HepG2 (cell line): ENCODE results near the gene CSNK1G3. TPM values are rescaled to one million over a fixed set of nuclear protein-coding genes. Genes with fewer than 3 reads are reported as not detected.

ENCODE experiments used
- ATAC-seq: fragments of 200-7000 bp; cut with Tn5 transposase; 3 replicates; pipeline ENCODE4 v1.9.1; 2020; ENCODE audit warnings: mild to moderate bottlenecking, moderate library complexity
- BruUV-seq: library from RNA; stranded (reverse); fragments of 400-500 nt; replicated peaks from 2 replicates; lab custom pipeline; 2021; lab: Mats Ljungman, UMichigan
- CTCF ChIA-PET: fragments of 300-600 bp; formaldehyde crosslinking; extraction: SDS; loops from one replicate; lab custom pipeline; 2021; ENCODE audit warnings: low total read pairs, inconsistent platforms, low intra/inter-chr PET ratio; lab: Yijun Ruan, JAX
- POLR2A ChIA-PET: fragments of 350-600 bp; sonication (Branson Sonifier 250); formaldehyde crosslinking; loops from one replicate; lab custom pipeline; 2020; ENCODE audit warnings: antibody characterized with exemption, inconsistent platforms; lab: Yijun Ruan, JAX
- DNase-seq: peaks from one replicate; pipeline ENCODE4 v3.0.0-alpha.2; 2015; ENCODE audit warnings: low spot score
- FAIRE-seq: peaks from 3 replicates; lab custom pipeline; 2011; peaks lifted over from hg19 to GRCh38; lab: Jason Lieb, UNC
- H2AFZ ChIP-seq: one replicate; pipeline ENCODE4 v1.6.1; 2011; ENCODE audit warnings: low read length, inconsistent platforms
- H3K27ac ChIP-seq: fragments of 300-600 bp; 3 replicates; pipeline ENCODE4 v1.8.0; 2011; ENCODE audit warnings: mixed run types, mild to moderate bottlenecking, mixed read lengths, low read length, inconsistent platforms; ENCODE audit not compliant: insufficient read depth; ENCODE audit errors: extremely low read length
- H3K27me3 ChIP-seq, 2 experiments: fragments of 200-600 bp in 1 of 2; 2 replicates in 1 of 2; 3 replicates in 1 of 2; pipeline versions ENCODE4 v1.6.0 to v1.8.0; 2011; ENCODE audit warnings: low read length in 2 of 2, mild to moderate bottlenecking in 2 of 2, moderate library complexity in 2 of 2, inconsistent platforms in 1 of 2; ENCODE audit not compliant: insufficient read depth in 2 of 2, control insufficient read depth in 1 of 2
- H3K36me3 ChIP-seq, 2 experiments: fragments of 200-600 bp in 1 of 2; replicated peaks in 1 of 2; 2 replicates in 1 of 2; 3 replicates in 1 of 2; pipeline versions ENCODE4 v1.5.1 to v1.8.0; 2011; ENCODE audit warnings: low read length in 2 of 2, inconsistent platforms in 1 of 2; ENCODE audit not compliant: insufficient read depth in 2 of 2, control insufficient read depth in 1 of 2
- H3K4me1 ChIP-seq: 2 replicates; pipeline ENCODE4 v1.5.1; 2012; ENCODE audit warnings: low read length, inconsistent platforms; ENCODE audit not compliant: insufficient read depth
- H3K4me2 ChIP-seq: 2 replicates; pipeline ENCODE4 v1.6.0; 2011; ENCODE audit warnings: low read depth, low read length, inconsistent platforms
- H3K4me3 ChIP-seq, 3 experiments: fragments of 200-600 bp in 1 of 3; sonication (generic), shearing (Covaris generic) in 1 of 3; replicated peaks in 1 of 3; 2 replicates each; pipeline ENCODE4 v1.5.1; 2011 to 2016; ENCODE audit warnings: low read length in 3 of 3, inconsistent platforms in 2 of 3, low read depth in 2 of 3, mild to moderate bottlenecking in 2 of 3, control low read depth in 1 of 3, mixed read lengths in 1 of 3; ENCODE audit not compliant: insufficient read depth in 1 of 3
- H3K79me2 ChIP-seq: one replicate; pipeline ENCODE4 v1.6.1; 2011; ENCODE audit warnings: low read length, inconsistent platforms; ENCODE audit not compliant: insufficient read depth
- H3K9ac ChIP-seq: 2 replicates; pipeline ENCODE4 v1.6.0; 2011; ENCODE audit warnings: mild to moderate bottlenecking, low read depth, low read length, inconsistent platforms; ENCODE audit not compliant: insufficient read depth
- H3K9me3 ChIP-seq: 2 replicates; pipeline ENCODE4 v1.5.1; 2012; ENCODE audit warnings: mild to moderate bottlenecking, low read length
- H4K20me1 ChIP-seq: 2 replicates; pipeline ENCODE4 v1.6.0; 2011; ENCODE audit warnings: inconsistent platforms, mild to moderate bottlenecking, low read length, moderate library complexity; ENCODE audit not compliant: insufficient read depth
- BHLHE40 ChIP-seq: IDR thresholded peaks from 2 replicates; pipeline ENCODE4 v1.6.1; 2011; ENCODE audit warnings: low read length, improper control_type of control experiment
- GPN1 ChIP-seq: sonication (generic); formaldehyde crosslinking; IDR thresholded peaks from 2 replicates; pipeline ENCODE4 v1.5.1; 2020; ENCODE audit warnings: missing genetic modification reagents, borderline replicate concordance
- MATR3 ChIP-seq: sonication (generic); formaldehyde crosslinking; IDR thresholded peaks from 2 replicates; pipeline ENCODE4 v1.4.0; 2020; ENCODE audit warnings: missing genetic modification reagents
- NR1H2 ChIP-seq: sonication (generic); formaldehyde crosslinking; IDR thresholded peaks from 2 replicates; pipeline ENCODE4 v1.8.1; 2022; ENCODE audit warnings: low read depth, missing genetic modification reagents, borderline replicate concordance
- POLR2AphosphoS2 ChIP-seq: IDR thresholded peaks from 2 replicates; pipeline ENCODE4 v1.6.1; 2011; ENCODE audit warnings: low read depth, low read length, improper control_type of control experiment
- PPARG ChIP-seq: conservative IDR thresholded peaks from 2 replicates; pipeline ENCODE4 v1.6.1; 2016; ENCODE audit warnings: missing biosample characterization, missing genetic modification reagents
- TOPORS ChIP-seq: sonication (generic); formaldehyde crosslinking; IDR thresholded peaks from 2 replicates; pipeline ENCODE4 v1.8.0; 2023; ENCODE audit warnings: mild to moderate bottlenecking, missing genetic modification reagents
- U2AF1 ChIP-seq: fragments of 200-400 bp; formaldehyde crosslinking; optimal IDR thresholded peaks from 2 replicates; pipeline ENCODE3; 2017; ENCODE audit warnings: mild to moderate bottlenecking, low read depth, low read length
- ZFP62 ChIP-seq: sonication (generic); formaldehyde crosslinking; IDR thresholded peaks from 2 replicates; pipeline ENCODE4 v1.4.0; 2020; ENCODE audit warnings: missing genetic modification reagents
- ZNF235 ChIP-seq: sonication (generic); formaldehyde crosslinking; IDR thresholded peaks from 2 replicates; pipeline ENCODE4 v1.8.1; 2023; ENCODE audit warnings: mild to moderate bottlenecking, missing genetic modification reagents, borderline replicate concordance
- ZNF460 ChIP-seq: sonication (generic); formaldehyde crosslinking; IDR thresholded peaks from 2 replicates; pipeline ENCODE4 v1.5.1; 2020; ENCODE audit warnings: missing genetic modification reagents, mild to moderate bottlenecking, borderline replicate concordance
- ZNF577 ChIP-seq: sonication (generic); formaldehyde crosslinking; IDR thresholded peaks from 2 replicates; pipeline ENCODE4 v1.4.0; 2020; ENCODE audit warnings: mild to moderate bottlenecking, low read depth, missing genetic modification reagents, borderline replicate concordance
- ZNF766 ChIP-seq: sonication (generic); formaldehyde crosslinking; IDR thresholded peaks from 2 replicates; pipeline ENCODE4 v1.5.0; 2020; ENCODE audit warnings: missing genetic modification reagents, borderline replicate concordance
- ZNF777 ChIP-seq: sonication (generic); formaldehyde crosslinking; IDR thresholded peaks from 2 replicates; pipeline ENCODE4 v1.4.0; 2020; ENCODE audit warnings: missing genetic modification reagents
- WGBS: methylation state at CpG from one replicate; pipeline ENCODE4 v1.1.6; 2017; ENCODE audit warnings: low lambda C conversion rate; 5-methylcytosine and 5-hydroxymethylcytosine counted together
- in situ Hi-C: cut with HindIII; loops from 2 replicates; pipeline ENCODE4 v1.10.0; 2017; ENCODE audit warnings: low pct_unique_long_range_greater_than_20kb; ENCODE audit not compliant: extremely low pct_ligation_motif_present
- intact Hi-C: fragments of 100-400 bp; cut with micrococcal nuclease; formaldehyde crosslinking; loops from one replicate; pipeline ENCODE4 v1.10.0; 2022; ENCODE audit not compliant: unreplicated experiment
- polyA plus RNA-seq, 8 experiments: library from polyadenylated mRNA; depleted of rRNA in 3 of 8; stranded (reverse) in 7 of 8; unstranded in 1 of 8; fragments of >200 nt; fragmentation: Illumina TruSeq in 4 of 8; extraction: Trizol in 4 of 8; gene quantifications; 2 replicates each; pipeline versions ENCODE4 v1.2.1 to v1.2.3, GENCODE V29; 2011 to 2016; ENCODE audit warnings: low read depth in 4 of 8, missing spikeins in 1 of 8, mixed read lengths in 1 of 8; ENCODE audit not compliant: insufficient read depth in 1 of 8
- total RNA-seq, 5 experiments: library from RNA; depleted of rRNA; stranded (reverse); fragments of >200 nt; fragmentation: Illumina TruSeq; extraction: Trizol; gene quantifications; 2 replicates each; pipeline ENCODE4 v1.2.3, GENCODE V29; 2016; ENCODE audit warnings: low read depth in 1 of 5
- TF ChIP-seq, protein P1 (sequence below): sonication (generic); formaldehyde crosslinking; IDR thresholded peaks from 2 replicates; pipeline ENCODE4 v1.9.0; 2021; ENCODE audit warnings: missing genetic modification reagents, mild to moderate bottlenecking, borderline replicate concordance
- TF ChIP-seq, protein P2 (sequence below): sonication (generic); formaldehyde crosslinking; IDR thresholded peaks from 2 replicates; pipeline ENCODE4 v1.8.0; 2022; ENCODE audit warnings: missing genetic modification reagents, mild to moderate bottlenecking, borderline replicate concordance

The CSNK1G3 gene
- total and polyA plus RNA-seq, 2 of the 13 experiments (the other 11 are each of a cell fraction or from before 2014, with no cell fraction given), result 11.3 to 31.5 TPM

DNA sequence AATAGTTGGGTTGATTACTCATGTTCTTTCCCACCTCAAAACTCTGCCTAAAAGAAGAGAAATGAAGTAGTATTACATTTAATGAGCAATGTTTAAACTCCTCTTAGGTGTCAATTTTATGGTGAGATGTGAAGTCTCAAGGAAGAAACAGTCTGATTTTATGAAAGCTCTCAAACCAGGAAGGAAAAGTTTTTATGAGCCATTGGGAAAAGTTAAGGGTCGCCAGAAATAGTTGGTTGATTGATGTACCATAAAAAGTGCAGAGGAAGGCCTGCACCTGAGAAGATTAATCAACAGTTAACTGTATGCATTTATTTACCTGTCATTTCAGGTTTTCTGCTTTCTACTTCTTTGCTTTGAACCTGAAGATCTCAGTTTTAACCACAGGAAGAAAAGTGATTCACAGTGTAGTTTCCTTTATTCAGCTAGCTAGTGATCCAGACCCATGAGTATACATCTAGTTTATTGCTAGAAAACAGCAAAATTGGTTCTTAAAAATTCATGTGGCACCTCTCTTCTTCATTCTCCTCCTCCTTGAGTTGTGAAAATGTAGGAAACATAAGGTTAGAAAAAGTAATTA, 133.1 kb downstream of the CSNK1G3 start:
- no TSS peak for BruUV-seq
- POLR2A ChIA-PET, result no interaction called here
- no peak for FAIRE-seq

More for the DNA sequence above, 133.1 kb downstream of the CSNK1G3 start:
- H3K9me3 ChIP-seq, result no peaks in the 10 kb centered on the region
- no peak overlapping the region for H3K4me3 ChIP-seq
- H3K36me3 ChIP-seq, result no peaks in the 10 kb centered on the region
- no peaks in the 10 kb centered on the region for H3K79me2 ChIP-seq
- in situ Hi-C loops (no loop called here), intact Hi-C loops (no loop called here)
- H3K4me1 ChIP-seq, result no peaks in the 10 kb centered on the region
- H3K27ac ChIP-seq, result no peak overlapping the region
- CTCF ChIA-PET, result no interaction called here
- no peak overlapping the region for H3K9ac ChIP-seq
- DNase-seq, result no peak
- no peaks in the 10 kb centered on the region for H4K20me1 ChIP-seq
- 0% methylated on average over 1 of the region's 1 CpG for WGBS
- no peak overlapping the region for H2AFZ ChIP-seq
- no peak for TF ChIP-seq GPN1 (CRISPR knock-in tag)
- no peak for TF ChIP-seq POLR2AphosphoS2
- TF ChIP-seq, protein P1, sequence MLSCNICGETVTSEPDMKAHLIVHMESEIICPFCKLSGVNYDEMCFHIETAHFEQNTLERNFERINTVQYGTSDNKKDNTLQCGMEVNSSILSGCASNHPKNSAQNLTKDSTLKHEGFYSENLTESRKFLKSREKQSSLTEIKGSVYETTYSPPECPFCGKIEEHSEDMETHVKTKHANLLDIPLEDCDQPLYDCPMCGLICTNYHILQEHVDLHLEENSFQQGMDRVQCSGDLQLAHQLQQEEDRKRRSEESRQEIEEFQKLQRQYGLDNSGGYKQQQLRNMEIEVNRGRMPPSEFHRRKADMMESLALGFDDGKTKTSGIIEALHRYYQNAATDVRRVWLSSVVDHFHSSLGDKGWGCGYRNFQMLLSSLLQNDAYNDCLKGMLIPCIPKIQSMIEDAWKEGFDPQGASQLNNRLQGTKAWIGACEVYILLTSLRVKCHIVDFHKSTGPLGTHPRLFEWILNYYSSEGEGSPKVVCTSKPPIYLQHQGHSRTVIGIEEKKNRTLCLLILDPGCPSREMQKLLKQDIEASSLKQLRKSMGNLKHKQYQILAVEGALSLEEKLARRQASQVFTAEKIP, result no peak
- TF ChIP-seq PPARG (CRISPR knock-in tag), result no peak
- TF ChIP-seq NR1H2, result no peak
- TF ChIP-seq ZFP62 (CRISPR knock-in tag), result no peak
- no peak for TF ChIP-seq MATR3 (CRISPR knock-in tag)
- no peak for TF ChIP-seq ZNF577
- no peak for TF ChIP-seq ZNF460 (CRISPR knock-in tag)
- TF ChIP-seq, protein P2, sequence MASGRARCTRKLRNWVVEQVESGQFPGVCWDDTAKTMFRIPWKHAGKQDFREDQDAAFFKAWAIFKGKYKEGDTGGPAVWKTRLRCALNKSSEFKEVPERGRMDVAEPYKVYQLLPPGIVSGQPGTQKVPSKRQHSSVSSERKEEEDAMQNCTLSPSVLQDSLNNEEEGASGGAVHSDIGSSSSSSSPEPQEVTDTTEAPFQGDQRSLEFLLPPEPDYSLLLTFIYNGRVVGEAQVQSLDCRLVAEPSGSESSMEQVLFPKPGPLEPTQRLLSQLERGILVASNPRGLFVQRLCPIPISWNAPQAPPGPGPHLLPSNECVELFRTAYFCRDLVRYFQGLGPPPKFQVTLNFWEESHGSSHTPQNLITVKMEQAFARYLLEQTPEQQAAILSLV (CRISPR knock-in tag), result no peak
- TF ChIP-seq ZNF235, result no peak
- no peak for TF ChIP-seq ZNF766 (CRISPR knock-in tag)
- TF ChIP-seq U2AF1, result no peak
- no peak for TF ChIP-seq TOPORS
- TF ChIP-seq BHLHE40, result no peak
- TF ChIP-seq ZNF777 (CRISPR knock-in tag), result no peak
- TF ChIP-seq, all 625 proteins: peak for 0
- H3K4me2 ChIP-seq, result no peak overlapping the region
- no peak for ATAC-seq
- H3K27me3 ChIP-seq, result no peaks in the 10 kb centered on the region
